ENCODE results near the gene ANK3.
A peak's percentile ranks its signal among the peaks of the same experiment; 100 is the strongest.

Gene ANK3

DNA sequence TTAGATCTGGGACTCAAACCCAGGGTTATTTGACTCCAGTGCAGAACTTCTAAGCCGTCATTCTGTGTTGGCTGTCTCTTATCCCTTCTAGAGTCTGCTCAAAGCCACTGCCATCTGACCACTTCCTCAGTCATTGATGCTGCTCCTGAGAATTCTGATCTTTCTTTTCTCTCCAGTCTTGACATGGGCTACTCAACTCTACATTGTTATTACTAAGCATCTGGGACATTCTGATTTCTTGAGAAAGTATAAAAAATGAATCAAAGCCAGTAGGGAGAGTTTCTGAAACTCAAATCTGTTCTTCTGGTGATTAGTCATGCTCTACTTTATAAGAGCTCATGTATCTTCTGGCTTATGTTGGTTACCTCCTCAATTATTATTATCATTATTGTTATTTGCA, 48.7 kb downstream of the ANK3 start:
- no peak for DNase-seq

DNA sequence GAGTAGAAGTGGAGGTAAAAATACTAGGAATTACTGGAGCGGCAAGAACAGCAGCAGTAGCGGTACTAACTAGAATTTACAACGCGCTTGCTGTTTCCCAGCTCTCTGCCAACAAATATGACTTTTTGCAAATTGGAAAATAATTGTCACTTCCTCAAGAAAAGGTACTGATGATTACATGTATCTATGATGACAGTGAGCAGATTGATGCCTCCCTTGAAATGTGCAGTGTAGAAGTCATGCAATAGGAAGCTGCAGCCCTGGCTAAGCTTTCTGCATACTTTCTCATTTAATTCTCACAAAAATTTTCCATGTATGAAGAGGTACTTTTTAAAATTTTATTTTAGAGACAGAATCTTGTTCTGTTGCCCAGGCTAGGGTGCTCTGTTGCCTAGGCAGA, 49.9 kb downstream of the ANK3 start:
- DNase-seq, result no peak

DNA sequence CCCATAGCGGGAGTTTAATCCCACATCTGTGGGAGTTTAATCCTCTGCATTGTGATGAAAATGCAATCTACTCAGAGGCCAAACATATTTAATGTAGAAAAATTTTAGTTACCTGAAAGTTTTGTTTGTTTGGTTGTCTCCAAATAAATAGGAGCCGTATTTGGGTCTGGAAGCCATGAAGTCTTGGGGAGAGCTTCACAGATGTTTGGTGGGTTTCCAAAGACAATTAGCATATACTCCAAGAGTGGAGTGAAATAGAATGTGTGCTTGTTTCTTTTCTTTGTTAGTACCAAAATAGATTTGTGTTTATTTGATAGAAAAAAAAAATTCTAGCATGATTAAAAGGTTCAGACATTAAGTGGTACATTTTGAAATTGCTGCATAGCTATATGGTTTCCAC, 50.9 kb downstream of the ANK3 start:
- DNase-seq, result no peak

DNA sequence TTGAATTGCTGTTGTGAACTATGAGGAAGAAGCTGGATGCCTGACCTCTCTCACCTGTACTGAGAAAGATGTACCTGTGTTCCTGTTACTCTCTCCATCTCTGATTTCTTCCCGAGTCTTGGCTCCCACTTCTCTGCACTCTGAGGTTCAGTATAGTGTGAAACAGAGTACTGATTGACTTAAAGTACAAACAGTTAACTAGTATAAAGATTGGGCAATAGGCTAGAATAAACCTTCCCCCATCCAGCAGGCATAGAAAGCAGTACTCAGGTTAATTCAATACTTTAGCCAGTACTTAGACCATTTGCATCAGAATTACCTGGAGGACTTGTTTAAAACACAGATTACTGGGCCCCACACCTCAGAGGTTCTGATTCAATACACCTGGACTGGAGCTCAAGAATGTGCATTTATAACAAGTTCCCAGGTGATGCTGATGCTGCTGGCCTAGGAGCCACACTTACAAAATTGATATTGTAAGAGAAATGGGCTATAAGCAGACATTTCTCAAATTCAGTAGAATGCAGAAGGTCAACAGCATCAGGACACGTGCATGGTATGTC, 51.6 kb downstream of the ANK3 start:
- DNase-seq, result no peak

DNA sequence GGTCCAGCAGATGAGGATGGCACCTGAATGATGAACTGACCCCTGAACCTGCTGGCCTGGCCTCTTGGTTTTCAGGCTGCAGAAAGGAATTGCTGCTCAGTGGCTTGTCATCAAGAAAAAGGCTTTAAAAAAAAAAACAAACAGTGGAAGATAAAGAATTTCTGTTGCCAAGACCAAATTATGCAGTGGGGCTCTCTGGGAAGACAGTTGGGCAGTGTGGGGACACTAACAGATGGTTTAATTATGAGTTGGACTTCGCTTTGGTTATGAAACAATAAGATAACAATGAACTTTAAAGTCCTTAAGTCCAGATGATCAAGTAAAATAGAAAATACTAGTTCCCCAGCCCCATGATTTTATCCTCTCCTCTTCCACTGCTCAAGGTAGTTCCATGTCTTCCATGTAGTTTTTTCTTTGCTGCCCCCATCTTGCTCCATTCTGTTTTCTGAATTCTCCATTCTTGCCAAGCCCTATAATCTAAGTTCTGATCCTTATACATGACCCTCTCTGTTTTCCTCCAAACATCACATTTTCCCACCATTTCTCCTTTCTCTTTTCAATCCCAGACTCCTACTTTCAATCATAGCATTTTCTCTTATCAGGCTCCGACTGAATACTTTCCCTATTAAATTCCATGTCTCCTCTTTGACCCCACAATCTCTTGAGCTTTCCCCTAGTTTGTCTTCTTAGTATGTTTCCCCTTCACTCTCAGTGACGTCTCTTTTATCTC, 52.6 kb downstream of the ANK3 start:
- DNase-seq, result no peak

DNA sequence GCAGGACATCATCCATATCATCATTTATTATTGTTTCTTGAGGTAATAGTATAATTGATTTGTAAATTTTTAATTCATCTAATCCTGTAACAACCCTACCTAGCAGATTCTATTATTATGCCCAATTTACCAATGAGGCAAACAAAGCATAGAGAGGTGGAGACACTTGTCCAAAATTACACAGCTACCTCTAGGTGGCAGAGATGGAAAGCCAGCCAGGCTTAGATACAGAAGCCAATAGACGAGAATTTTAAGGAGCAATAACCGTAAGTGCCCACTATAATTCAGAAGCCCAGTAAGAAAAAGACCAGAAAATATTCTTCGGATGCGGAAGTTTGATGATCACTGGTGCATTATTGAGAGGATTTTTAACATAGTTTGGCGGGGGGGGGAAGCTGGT, 54.0 kb downstream of the ANK3 start:
- peak in 1 of 2 donors; percentile 47 for DNase-seq

DNA sequence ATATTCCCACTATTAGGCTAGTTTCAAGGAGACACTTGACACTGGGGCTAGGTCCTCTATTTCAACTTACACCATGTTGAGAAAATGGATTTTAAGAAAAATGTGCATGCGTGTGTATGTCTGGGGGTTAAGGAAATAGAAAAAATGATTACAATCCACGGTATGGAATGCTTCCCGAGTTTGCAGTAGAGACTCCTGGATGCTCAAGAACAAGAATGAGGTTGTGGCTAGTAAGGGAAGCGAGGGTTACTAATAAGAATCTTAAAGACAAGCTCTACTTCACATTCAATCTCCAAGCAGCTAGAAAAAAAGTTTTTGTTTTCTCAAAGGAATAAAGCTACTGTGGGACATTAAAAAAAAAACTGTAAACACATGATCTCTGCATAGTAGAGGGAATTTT, 54.7 kb downstream of the ANK3 start:
- no peak for DNase-seq

DNA sequence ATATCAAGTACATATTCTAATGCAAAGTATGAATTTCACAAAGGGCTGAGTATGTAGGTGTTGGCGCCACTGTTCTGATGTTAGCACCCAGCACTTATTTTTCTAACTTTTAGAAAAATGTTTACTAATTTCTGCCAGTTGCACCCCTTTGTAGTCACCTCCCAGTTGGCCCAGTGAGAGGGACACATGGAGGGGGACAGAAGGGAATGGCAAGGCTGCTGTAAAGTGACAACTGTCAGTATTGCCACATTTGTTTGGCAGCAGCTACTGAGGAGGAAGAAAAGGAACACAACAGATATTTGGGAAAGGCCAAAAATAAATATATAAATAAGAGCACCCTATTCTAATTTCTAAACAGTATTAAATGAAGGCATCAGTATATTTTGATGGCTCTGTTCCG, 57.3 kb downstream of the ANK3 start:
- no peak for DNase-seq

DNA sequence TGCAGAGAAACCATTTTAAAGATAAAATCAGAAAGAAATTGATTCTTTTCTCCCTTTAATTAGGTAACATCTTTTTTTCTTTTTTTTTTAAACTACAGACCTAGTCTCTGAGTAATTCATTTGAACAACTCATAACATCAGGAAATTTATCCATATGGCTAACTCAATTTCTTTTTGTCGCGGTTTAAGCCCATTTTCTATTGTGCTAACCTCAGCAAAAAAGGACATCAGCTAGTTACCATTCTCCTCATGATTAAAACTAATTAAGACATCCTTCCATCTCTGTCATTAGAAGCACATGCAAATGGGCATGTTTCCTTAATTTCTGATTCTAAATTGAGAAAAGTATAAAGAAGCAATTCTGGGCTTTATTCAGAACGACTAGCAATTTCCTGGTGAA, 57.8 kb downstream of the ANK3 start:
- DNase-seq, result no peak

DNA sequence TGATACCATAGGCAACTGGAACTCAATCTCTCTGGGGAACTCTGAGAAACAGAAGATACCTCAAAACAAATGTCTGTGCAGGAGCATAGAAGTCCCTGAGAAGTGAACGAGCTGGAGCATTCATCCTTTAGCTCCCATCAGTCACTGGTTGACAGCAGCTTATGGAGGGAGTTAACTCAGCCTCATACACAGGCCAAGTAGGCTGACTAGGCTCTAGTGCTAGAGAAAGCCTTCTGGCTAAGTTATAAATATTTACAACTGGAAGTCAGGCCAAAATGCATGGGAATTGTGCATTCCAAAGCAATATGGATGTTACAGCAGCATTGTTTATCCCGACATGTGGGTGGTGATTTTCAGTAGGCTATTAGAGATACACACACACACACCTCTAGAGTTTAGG, 66.5 kb downstream of the ANK3 start:
- DNase-seq, result no peak

DNA sequence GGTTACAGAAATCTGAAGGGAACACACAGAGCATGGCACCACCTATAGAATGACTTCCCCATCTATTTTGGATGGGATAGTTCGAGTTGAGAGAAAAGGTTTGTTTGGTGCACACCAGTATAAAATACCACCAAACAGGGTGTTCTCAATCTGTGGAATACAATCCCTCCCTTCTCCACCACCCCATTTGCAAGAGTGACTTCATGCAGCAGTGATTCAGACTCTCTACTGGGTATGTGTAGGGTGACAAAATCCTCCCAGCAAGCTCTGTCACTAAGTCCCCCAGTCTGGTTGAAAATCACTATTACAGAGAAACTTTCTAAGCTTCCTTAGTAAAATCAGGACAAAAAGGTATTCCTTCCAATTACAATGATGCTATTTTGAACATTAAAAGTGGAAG, 69.0 kb downstream of the ANK3 start:
- no peak for DNase-seq

DNA sequence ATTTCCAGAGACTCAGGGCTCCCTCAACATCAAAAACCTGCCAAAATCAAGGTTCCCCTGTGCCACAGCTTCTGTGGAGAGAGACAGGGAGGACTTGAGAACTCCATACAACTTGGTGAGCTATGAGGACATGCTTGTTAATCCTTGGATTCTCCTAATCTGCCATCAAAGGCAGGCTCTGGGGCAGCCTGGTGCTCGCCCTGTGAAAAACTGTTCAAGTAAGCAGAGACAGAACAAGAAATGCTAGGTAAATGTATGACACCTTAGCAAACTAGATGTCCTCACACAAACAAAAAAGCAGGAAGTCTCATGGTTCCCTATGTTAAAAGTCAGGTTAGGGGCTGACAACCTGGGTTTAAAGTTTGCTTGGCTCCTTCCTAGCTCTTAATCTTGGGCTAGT, 73.6 kb downstream of the ANK3 start:
- no peak for DNase-seq

DNA sequence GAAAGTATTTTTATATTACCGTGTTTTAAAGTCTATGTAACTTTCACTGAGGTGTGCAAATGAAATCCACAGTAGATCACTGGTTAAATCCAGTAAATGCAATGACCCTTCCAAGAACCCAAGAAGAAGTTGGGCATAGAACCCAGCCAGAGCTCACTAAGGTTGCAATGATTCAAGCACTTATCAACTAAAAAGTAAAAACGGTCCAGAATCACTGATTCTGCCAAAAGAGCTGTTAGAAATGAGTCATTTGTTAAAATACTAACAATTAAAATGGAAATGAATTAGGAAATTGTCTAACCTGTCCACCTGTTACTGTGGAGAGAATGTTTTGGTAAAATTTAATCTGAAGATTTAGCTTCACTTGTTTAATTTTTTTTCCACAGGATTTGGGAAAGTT, 74.4 kb downstream of the ANK3 start:
- no peak for DNase-seq

DNA sequence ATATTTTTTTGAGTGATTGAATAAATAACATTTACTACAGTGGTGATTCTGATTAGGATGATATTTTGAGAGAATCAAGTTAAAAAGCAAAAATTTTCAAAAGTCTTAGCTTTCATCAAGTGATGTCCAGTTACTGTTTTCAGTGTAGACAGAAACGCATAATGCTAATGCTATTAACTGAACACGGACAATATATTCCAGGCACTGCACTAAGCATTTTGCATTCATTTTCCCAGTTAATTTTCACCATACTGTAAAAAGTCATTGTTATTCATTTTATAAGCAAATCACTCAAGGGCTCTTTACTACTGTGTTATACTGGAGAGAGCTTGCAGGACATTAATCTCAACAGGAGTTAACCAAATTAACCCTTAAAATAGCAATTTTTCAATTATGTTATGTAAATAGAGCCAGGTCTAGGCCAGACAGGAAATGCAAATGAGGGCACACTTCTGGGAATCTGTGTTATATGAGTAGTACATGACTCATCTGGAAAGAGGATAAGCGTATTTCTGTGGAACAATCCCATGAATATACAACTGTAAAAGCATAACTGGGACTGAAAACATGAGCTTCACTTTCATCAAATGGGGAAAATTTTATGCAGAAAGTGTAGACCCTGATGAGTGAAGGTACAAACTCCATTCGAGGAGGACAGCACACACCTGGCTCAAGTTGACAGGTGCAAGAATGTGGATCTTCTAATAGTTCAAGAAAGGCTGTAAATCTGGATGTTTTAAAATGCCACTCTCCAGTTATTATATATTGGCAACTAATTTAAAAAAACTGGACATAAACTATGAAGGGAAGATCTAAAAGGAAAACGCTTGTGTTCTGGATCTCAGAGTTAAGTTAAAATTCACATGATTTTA, 75.4 kb downstream of the ANK3 start:
- no peak for DNase-seq

DNA sequence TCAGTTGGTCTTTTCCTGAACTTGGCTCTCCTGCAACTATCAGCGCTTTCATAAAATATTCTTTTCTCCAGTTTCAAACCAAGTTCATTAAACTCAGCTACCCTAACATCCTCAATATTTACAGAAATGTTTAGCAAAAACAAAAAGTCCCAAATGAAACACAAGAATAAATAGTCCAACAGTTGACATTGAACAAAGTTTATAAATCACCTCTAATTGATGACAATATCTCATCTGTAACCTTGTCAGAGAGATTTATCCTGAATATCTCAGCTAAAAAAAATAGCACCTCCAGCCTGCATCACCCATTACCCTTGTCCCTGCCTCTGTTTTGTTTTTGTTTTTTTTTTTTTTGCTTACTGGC, 76.1 kb downstream of the ANK3 start:
- DNase-seq, result no peak

DNA sequence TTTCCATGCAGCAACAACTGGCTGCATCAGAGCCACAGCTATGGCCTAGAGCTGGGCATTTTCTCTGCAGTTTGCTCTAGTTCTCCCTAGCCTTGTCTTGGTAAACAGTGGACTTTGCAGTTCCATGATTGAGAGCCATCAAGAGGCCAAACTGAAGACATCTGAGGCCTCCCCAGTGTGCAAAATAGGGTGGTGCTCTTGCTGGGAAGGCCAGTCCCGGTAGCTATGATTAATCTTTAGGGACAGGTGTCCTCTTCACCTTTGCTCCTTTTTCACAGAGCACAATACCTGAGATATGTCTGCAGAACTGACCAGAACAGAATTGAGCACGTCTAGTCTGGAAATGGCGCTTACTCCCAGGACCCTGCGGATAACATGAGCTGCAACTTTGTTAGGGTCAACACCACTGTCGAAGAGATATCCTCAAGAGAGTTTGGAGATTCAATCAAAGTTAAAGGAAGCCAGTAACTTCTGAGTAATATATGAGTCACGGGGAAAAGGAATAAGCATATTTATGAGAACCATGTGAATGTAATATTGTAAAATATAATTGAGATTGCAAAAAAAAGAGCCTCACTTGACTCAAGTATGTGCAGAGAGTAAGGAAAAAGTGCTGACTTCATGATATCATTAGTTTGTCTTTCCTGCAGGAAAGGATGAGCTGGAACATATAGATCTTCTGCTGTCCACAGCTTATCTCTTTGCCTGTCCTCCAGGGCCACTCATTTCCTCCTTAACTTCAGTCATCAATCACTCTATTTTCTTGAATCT, 76.7 kb downstream of the ANK3 start:
- no peak for DNase-seq

DNA sequence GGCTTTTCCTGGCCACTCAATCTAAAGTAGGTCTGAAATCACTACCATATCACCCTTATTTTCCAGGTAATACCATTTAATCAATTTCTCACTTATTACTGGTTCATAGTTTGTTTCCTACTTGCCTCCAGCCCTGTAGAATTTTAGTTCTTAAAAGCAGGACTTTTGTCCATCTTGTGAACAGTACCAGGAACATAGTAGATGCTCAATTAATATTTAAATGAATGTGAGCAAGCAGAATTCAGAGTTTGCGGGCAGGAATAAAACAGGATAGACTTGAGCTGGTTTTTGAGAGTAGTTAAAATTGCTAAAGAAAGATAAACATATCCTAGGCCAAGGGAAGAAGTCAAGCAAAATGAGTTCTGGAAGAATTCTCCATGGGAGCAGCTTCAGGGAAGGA, 77.9 kb downstream of the ANK3 start:
- no peak for DNase-seq

DNA sequence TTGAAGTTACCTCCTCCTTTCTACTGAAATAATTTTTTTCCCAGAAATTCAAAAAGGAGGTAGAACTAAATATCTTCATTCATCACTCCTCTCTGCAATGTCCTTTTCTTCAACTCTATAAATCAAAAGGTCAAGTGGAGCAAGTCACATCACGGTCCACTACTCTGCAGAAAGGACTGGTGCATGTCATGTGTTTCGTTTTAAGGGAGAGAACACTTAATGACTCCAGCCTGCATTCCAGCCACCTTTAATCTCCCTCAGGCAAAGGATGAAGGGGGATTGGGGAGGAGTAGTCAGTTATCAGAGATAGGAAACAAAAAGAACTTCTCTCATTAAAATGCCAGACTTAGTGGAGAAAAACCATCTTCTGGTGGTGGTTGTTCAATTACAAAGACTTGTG, 78.9 kb downstream of the ANK3 start:
- DNase-seq, result no peak

DNA sequence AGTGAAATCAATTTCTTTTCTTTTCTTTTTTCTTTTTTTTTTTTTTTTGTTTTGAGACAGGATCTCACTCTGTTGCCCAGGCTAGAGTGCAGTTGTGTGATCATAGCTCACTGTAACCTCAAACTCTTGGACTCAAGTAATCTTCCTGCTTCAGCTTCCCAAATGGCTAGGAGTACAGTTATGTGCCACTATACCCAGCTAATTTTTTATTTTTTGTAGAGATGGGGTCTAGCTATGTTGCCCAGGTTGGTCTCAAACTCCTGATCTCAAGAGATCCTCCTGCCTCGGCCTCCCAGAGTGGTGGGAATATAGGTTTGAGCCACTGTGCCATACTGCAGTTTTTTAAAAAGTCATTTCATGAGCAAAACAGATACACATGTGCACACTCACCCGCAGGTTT, 79.8 kb downstream of the ANK3 start:
- no peak for DNase-seq

DNA sequence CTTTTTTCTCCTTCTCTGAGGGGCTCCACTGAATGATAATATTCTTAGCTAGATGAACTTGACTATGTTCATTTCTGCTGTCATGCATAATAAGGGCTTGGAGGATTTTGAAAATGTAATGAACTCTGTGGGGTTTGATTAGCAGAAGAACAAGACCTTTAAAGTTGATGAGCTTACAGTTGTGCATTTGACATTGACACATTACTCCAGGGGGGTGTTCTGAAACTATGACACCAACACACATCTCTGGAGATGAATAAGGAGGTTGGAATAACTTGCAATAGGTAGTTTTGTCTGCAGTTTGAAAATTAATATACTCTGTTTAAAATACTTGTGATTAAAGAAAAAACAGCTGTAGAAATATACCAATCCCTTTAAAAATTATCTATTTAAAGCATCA, 80.3 kb downstream of the ANK3 start:
- DNase-seq, result no peak

DNA sequence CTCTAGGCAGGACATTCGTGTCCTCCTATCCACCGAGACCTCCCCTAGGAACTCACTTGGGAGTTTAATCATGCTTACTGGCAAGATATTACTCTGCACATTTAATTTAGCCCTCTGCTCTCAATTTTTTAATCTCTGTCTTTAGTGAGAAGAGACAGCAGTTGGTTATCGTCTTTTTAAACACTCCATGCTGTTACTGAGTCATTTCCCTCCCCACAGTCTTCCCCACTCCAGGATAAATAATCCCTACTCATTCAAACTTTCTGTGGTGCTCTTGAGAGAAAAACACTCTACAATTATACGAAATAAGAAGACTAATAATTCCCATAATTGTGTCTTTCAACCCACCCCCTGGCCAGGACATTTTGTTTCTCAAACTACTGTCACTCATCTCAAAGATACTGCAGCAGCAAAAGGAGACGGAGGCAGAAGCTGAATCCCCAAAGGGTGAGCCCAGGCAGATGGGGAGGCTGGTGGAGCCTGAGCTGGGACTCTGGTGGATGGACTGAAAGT, 84.2 kb downstream of the ANK3 start:
- DNase-seq, result no peak

DNA sequence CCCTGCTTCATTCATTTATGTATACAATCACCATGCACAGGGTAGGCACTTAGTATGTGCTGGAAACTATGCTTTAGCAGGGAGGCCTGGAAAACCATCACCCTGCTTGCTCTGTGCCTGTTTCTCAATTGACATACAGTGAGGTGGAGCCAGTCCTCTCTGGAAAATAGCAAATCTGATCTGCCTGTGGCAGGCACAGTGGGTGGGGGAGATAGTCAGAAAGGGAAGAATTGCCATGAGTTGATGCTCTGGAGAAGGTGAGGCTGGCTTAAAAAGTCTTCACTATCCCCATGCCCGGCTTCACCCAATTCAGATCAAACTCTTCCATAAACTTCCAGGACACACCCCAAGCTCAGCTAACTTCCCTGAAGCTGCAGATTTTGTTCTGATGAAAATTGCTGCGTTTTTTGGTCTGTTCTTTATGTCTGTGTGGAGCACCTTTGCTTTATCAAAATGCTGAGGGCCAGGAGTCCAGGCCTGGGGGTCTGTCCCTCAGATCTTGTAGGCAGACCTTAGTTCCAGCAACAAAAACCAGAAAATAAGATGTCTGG, 84.8 kb downstream of the ANK3 start:
- DNase-seq, result no peak

DNA sequence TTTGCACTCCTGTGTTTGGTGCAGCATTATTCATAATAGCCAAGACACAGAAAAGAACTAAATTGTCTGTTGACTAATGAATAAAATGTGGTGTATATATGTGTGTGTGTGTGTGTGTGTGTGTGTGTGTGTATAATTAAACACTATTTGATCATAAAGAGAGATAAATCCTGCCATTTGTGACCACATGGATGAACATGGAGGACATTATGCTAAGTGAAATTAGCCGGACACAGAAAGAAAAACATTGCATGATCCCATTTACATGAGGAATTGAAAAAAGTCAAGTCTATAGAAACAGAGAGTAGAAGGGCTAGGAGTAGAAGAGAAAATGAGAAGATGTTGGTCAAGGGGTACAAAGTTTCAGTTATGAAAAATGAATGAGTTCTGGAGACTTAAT, 85.9 kb downstream of the ANK3 start:
- DNase-seq, result no peak

Measured in hippocampal formation (tissue), 2 donors.